Tibial nerve (tissue), 3 donors: ENCODE measurements around the gene FNDC1.

Experiments used
- POLR2A ChIP-seq, 2 donors: fragments of 450-650 bp; IDR thresholded peaks; one replicate each; pipeline ENCODE4 v1.6.1; 2017; ENCODE audit warnings: antibody characterized with exemption in 2 of 2, mild to moderate bottlenecking in 2 of 2, moderate library complexity in 2 of 2
- TF ChIP-seq, protein P1 (sequence below), 5 experiments: fragments of 200-600 bp in 3 of 5; fragments of 450-650 bp in 2 of 5; sonication (generic) in 3 of 5; IDR thresholded peaks; one replicate each; pipeline ENCODE4 v1.5.1; 2016 to 2019; ENCODE audit warnings: antibody characterized with exemption in 5 of 5, mild to moderate bottlenecking in 3 of 5, moderate library complexity in 2 of 5

DNA sequence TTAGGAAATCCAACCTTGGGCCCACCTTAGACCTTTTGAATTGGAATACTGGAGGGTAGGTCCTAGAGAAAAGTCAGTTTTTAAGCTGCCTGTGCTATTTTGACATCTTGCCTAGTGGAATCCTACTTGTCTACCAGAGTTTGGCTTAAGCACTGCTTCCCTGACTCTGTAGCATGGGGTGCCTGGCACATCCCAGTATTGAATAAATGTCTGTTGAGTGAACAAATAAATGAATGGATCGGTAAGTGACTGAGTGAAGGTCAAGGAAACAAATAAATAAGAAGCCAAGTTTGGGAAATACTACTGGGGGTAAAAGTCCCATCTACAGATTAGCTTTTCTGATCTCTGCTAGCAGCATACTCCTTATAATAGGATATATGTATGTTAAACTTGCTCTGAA lies 140.5 kb downstream of the FNDC1 start:
- TF ChIP-seq POLR2A (IDR thresholded peaks at IDR 0.05): no peak
- TF ChIP-seq, protein P1, sequence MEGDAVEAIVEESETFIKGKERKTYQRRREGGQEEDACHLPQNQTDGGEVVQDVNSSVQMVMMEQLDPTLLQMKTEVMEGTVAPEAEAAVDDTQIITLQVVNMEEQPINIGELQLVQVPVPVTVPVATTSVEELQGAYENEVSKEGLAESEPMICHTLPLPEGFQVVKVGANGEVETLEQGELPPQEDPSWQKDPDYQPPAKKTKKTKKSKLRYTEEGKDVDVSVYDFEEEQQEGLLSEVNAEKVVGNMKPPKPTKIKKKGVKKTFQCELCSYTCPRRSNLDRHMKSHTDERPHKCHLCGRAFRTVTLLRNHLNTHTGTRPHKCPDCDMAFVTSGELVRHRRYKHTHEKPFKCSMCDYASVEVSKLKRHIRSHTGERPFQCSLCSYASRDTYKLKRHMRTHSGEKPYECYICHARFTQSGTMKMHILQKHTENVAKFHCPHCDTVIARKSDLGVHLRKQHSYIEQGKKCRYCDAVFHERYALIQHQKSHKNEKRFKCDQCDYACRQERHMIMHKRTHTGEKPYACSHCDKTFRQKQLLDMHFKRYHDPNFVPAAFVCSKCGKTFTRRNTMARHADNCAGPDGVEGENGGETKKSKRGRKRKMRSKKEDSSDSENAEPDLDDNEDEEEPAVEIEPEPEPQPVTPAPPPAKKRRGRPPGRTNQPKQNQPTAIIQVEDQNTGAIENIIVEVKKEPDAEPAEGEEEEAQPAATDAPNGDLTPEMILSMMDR (IDR thresholded peaks at IDR 0.05): no peak
